ENCODE measurements around the gene MICALL2.

MICALL2 gene

DNA sequence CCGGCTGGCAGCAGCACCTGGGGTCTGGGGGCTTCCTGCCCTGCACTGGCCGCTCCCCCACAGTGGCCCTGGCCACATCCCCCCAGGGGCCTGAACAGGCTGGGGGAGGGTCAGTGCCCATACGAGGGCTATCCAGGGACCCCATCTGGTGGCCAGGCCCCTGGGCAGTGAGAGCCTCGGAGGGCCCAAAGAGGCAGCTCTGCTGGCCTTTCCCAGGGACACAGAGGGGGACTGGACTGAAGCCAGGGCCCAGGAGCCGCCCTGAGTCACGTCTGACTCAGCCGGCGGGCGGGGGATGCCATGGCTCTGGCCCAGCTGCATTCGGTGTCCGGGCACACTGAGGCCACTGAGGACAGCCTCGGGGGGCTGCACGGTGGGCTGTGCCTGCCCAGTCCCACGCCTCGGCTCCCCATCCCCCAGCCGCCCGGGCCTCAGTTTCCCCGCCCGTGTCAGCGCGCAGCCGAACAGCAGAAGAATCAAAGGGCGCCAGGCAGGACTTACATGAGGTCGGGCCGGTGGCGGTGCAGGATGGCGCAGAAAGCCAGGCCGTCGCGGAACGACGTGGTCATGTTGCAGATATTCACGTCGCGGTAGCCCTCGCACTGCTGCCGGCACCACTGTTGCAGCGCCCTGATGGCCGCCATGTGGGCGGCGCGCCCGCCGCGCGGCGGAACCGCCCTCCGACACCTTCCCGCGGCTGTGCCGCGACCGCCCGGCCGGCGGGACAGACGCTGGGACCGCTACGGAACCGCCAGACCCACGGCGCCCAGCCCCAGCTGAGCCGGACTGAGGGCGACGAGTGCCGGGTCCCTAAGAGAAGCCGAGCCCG is at the start of gene MICALL2:
Gene MICALL2, minus strand, starts transcription at position 788 of the 829 bp plus-strand sequence. Its CDS starts 144 bp downstream, at position 644.
- in situ Hi-C loops (cut with MboI; ENCODE audit: low pct_unique_long_range_greater_than_20kb, low sequenced_read_pairs): no loop called here
- peak; percentile 54 for DNase-seq

DNA sequence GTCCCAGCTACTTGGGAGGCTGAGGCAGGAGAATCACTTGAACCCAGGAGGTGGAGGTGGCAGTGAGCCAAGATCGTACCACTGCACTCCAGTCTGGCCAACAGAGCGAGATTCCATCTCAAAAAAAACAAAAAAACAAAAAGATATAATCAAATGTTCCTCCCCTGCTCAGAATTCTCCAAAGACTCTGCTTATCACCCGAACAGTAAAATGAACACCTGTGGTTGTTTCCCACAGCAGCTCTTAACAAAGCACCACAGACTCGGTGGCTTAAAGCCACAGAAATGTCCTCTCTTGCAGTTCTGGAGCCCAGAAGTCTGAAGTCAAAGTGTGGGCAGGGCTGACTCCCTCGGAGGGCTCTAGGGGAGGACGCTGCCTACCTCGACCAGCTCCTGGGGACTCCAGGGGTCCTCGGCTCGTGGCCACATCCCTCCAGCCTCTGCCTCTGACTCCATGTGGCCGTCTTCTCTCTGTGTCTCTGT is 49.0 kb upstream of the MICALL2 start:
- in situ Hi-C loops (cut with MboI; ENCODE audit: low pct_unique_long_range_greater_than_20kb, low sequenced_read_pairs): no loop called here
- peak; percentile 43 for DNase-seq

GRCh38 chr7:1505731-1506550 is 46.7 kb upstream of the MICALL2 start:
- in situ Hi-C loops (cut with MboI; ENCODE audit: low pct_unique_long_range_greater_than_20kb, low sequenced_read_pairs): no loop called here
- peak; percentile 64 for DNase-seq

DNA sequence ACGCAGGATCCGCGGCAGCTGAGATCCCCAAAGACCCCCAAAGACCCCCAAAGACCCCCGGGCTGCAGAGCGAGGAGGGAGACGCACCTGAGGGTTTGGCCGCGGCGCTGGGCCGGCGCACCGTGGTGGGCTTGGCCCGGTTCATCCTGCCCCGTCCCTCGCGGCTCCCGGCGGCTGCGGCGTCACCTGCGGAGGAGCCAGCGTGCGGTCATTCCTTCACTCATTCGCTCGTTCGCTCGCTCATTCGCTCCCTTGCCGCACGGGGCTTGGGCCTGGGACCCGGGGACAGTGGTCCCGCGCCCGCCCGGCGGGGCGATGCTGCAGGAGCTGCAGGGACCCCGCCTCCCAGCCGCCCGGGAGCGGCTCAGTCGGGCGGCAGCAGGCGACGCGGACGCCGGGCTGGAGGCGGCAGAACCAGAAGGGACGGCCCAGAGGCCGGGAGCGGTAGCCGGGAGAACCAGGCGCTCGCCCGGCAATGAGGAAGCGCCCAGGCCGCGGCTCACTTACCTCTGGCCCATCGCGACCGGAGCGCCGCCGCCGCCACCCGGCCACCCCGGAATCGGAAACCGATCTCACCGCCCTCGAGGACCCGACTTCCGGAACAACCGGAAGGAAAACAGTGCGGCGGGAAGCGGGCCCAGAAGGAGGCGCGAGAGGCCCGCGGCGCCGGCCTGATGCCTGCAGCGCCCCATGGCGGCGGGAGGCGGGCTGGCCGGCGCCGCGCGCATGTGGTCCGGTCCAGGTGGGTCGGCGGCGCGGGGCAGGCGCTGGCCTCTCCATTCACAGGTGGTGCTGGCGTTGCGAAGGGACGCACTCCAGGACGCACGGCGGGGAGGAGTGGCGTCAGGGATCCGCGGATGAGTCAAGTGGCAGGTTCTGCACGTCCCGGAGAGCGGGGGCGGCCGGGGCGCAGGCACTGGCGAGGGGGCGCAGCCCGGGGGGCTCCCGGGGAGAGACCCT is 44.8 kb upstream of the MICALL2 start, which contains the start of gene INTS1:
Gene INTS1, minus strand, starts transcription at position 574 of the 960 bp plus-strand sequence. Its CDS starts 429 bp downstream, at position 145.
- DNase-seq: peak; percentile 94
- in situ Hi-C loops (cut with MboI; ENCODE audit: low pct_unique_long_range_greater_than_20kb, low sequenced_read_pairs): no loop called here

- no peak for DNase-seq
- in situ Hi-C loops (cut with MboI; ENCODE audit: low pct_unique_long_range_greater_than_20kb, low sequenced_read_pairs): no loop called here
Measured at GRCh38 chr7:1503390-1503789, 44.1 kb upstream of the MICALL2 start.

DNA sequence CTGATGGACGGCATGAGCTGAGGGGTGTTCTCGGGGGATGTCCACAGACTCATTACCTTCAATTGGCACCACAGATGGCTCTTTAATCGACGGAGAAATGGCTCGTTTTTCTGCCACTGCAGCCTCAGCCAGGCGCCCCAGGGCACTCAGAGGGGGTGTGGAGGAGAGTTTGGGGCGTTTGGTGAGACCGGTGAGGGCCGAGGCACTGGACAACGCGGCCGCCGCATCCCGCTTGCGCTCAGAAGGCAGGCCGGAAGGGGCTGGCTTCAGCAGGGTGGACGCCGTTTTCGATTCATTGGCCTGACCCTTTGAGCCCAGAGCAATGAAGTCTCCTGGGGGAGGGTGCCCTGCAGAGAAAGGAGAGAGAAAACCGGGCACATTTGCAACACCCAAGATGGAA is 43.6 kb upstream of the MICALL2 start:
- no peak for DNase-seq
- in situ Hi-C loops (cut with MboI; ENCODE audit: low pct_unique_long_range_greater_than_20kb, low sequenced_read_pairs): no loop called here

- no peak for DNase-seq
- in situ Hi-C loops (cut with MboI; ENCODE audit: low pct_unique_long_range_greater_than_20kb, low sequenced_read_pairs): no loop called here
Measured at GRCh38 chr7:1501487-1502270, 42.4 kb upstream of the MICALL2 start.

DNA sequence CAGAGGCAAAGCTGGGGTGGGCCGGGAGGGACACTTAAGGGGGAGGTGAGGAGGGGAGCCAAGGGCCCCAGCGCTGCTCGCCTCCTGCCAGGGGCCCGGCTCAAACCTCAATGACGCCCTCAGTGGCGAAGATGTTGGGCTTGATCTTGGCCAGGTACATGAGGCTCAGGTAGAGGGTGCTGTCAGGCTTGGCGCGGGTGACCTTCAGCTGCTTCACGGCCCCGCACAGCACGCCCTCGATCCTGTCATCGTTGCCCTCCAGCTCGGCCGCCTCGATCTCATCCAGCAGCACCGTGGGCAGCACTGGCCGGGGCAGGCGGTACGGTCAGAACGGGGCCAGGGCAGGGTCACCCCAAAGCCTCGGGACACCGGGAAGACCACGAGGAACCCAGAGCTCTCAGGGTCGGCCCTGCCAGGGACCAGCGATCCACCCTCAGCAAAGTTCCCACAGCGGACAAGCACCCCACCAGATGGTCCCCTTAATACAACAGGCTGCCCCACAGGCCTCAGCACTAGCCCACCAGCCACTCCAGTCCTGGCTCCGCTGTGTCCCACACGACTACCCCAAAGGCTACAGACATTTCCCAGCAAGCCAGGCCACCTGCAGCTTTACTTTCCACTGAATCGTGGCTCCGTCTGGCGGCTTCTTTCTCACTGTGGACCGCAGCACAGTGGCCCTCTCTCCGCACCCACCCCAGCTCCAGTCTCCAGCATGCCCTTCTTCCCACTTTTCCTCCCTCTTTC is 41.0 kb upstream of the MICALL2 start:
- in situ Hi-C loops (cut with MboI; ENCODE audit: low pct_unique_long_range_greater_than_20kb, low sequenced_read_pairs): no loop called here

DNA sequence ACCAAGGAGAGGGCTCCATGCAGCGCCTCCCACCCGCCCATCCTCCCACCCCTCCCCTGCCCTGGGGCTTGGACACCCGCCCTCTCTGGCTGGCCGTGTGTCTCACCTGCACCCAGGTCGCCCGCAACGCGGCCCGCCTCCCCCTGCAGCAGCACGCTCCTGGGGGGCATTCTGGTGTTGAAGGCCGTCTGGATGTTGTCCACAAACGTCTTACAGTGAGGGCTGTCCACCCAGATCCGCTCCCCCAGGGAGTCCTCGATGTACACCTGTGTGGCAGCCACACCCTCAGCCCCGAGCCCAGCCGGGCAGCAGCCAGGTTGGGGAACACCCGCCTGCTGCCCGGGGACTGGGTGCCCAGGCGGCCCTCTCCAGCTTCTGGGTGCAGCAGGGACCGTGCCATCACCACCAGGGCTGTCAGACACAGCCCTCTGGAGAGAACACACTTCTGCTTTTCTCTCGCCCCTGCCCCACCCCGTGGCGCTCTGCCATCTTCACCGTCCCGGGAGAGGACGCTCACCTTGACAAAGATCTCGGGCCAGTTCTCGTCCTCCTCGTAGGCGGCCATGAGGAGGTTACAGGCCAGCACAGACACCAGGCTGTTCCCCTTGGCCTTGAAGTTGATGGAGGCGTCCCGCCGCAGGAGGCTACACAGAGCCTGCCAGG is 40.2 kb upstream of the MICALL2 start:
- in situ Hi-C loops (cut with MboI; ENCODE audit: low pct_unique_long_range_greater_than_20kb, low sequenced_read_pairs): no loop called here
- no peak for DNase-seq

More for the DNA sequence above, 41.0 kb upstream of the MICALL2 start:
- DNase-seq: no peak

- in situ Hi-C loops (cut with MboI; ENCODE audit: low pct_unique_long_range_greater_than_20kb, low sequenced_read_pairs): no loop called here
- no peak for DNase-seq
Measured at GRCh38 chr7:1498370-1499305, 39.4 kb upstream of the MICALL2 start.

- in situ Hi-C loops (cut with MboI; ENCODE audit: low pct_unique_long_range_greater_than_20kb, low sequenced_read_pairs): no loop called here
- no peak for DNase-seq
Measured at GRCh38 chr7:1497293-1497927, 38.1 kb upstream of the MICALL2 start.

DNA sequence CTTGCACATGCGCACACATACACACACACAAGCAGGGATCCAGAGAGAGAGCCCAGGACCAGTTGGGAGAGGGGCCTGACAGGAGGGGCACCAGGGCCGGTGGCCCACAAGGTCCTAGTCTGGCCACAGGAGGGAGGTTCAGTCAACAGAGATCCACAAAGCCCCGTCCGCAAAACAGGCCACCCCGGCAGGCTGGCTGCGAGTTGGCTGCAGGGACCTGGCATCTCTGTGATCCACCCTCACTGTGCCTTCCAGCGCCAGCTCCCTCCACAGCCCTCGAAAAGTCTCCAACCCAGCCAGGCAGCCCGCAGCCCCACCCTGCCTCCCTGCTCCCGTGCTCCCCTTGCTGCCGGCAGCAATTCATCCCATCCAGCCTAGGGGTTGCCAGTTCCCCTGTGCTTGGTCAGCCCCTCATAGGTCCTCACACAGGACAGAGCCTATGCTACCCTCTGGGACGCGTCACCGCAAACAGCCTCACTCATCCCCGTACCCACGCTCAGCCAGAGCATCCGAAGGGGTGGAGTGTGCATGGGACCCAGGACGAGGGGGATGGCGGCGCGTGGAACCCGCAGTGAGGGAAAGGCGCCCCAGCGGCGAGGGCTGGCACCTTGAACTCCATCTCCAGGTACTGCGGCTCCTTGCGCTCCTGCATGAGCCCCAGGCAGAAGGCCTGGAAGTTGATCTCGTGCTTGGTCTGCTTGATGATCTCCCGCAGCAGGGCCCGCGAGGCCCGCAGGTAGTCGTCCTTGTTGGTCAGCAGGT is 37.4 kb upstream of the MICALL2 start:
- in situ Hi-C loops (cut with MboI; ENCODE audit: low pct_unique_long_range_greater_than_20kb, low sequenced_read_pairs): no loop called here
- no peak for DNase-seq

GRCh38 chr7:1495564-1496242 is 36.4 kb upstream of the MICALL2 start:
- DNase-seq: no peak
- in situ Hi-C loops (cut with MboI; ENCODE audit: low pct_unique_long_range_greater_than_20kb, low sequenced_read_pairs): no loop called here

DNA sequence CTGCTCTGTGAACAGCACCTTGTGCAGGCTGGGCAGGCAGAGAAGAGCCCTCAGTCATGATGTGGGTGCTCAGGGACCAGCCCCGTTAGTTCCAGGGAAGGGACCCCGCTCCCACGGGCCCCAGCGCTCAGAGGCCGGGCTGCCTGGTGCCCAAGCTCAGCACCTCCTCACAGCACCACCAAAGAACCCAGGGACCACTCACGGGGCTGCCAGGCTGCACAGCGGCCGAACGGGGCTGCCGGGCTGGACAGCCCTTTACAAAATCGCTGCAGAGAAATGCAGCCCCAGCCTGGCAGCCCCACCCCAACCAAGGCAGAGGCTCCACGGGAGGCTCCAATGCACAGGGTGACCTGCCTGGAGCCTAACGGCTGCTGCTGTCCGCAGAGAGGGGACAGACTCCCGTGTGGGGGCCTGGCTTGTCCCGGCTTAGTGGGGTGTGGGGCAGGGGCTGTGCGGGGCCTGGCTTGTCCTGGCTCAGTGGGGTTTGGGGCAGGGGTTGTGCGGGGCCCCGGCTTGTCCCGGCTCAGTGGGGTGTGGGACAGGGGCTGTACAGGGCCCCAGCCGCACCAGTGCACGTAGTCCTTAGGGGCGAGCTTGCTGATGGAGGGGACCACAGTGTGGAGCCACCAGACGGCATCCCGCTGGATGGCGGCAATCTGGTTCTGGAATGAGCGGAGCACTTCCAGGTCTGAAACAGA is 35.7 kb upstream of the MICALL2 start:
- in situ Hi-C loops (cut with MboI; ENCODE audit: low pct_unique_long_range_greater_than_20kb, low sequenced_read_pairs): no loop called here
- DNase-seq: no peak
